K562 (cell line): Measurements from ENCODE around the gene MLLT3. TPM values are rescaled to one million over a fixed set of nuclear protein-coding genes. Genes with fewer than 3 reads are reported as not detected.

Experiments used
- ATAC-seq: fragments of 200-7000 bp; cut with Tn5 transposase; 3 replicates; pipeline ENCODE4 v1.9.1; 2020; ENCODE audit warnings: moderate library complexity
- BruUV-seq: library from RNA; stranded (reverse); fragments of 400-500 nt; replicated peaks from 2 replicates; lab custom pipeline; 2021; lab: Mats Ljungman, UMichigan
- CTCF ChIA-PET: fragments of 300-600 bp; formaldehyde crosslinking; extraction: SDS; loops from one replicate; lab custom pipeline; 2021; ENCODE audit warnings: low intra/inter-chr PET ratio; lab: Yijun Ruan, JAX
- POLR2A ChIA-PET: fragments of 300-600, 350-650 bp; sonication (Branson Sonifier 250); formaldehyde crosslinking; extraction: SDS; loops from one replicate; lab custom pipeline; 2021; ENCODE audit warnings: antibody characterized with exemption, inconsistent platforms; lab: Yijun Ruan, JAX
- DNase-seq, 4 experiments: peaks; one replicate each; pipeline versions ENCODE4 v3.0.0 to v3.0.0-alpha.2; 2011 to 2018; ENCODE audit warnings: low spot score in 3 of 4, mixed read lengths in 3 of 4; ENCODE audit errors: extremely low read depth in 1 of 4
- FAIRE-seq: peaks from 2 replicates; lab custom pipeline; 2011; peaks lifted over from hg19 to GRCh38; lab: Jason Lieb, UNC
- H2AFZ ChIP-seq: 2 replicates; pipeline ENCODE4 v1.6.0; 2011; ENCODE audit warnings: low read depth, low read length, control low read depth, inconsistent platforms
- H3K27ac ChIP-seq: fragments of 200-600 bp; 3 replicates; pipeline ENCODE4 v1.8.0; 2011; ENCODE audit warnings: low read depth, mild to moderate bottlenecking, control low read depth, inconsistent platforms, low read length, moderate library complexity, mixed read lengths; ENCODE audit errors: extremely low read depth
- H3K27me3 ChIP-seq, 2 experiments: fragments of 300-600 bp in 1 of 2; 2 replicates in 1 of 2; 3 replicates in 1 of 2; pipeline versions ENCODE4 v1.6.0 to v1.8.0; 2011; ENCODE audit warnings: inconsistent platforms in 2 of 2, low read length in 2 of 2, mild to moderate bottlenecking in 1 of 2, mixed read lengths in 1 of 2, moderate library complexity in 1 of 2; ENCODE audit not compliant: control insufficient read depth in 2 of 2, insufficient read depth in 2 of 2
- H3K36me3 ChIP-seq: fragments of 300-600 bp; 3 replicates; pipeline ENCODE4 v1.8.0; 2011; ENCODE audit warnings: mild to moderate bottlenecking, low read length, inconsistent platforms; ENCODE audit not compliant: control insufficient read depth, insufficient read depth
- H3K4me1 ChIP-seq, 2 experiments: fragments of 200-600 bp in 1 of 2; replicated peaks in 1 of 2; 2 replicates in 1 of 2; 3 replicates in 1 of 2; pipeline versions ENCODE4 v1.5.1 to v1.8.0; 2011; ENCODE audit warnings: inconsistent platforms in 2 of 2, low read length in 2 of 2, mild to moderate bottlenecking in 1 of 2, mixed read lengths in 1 of 2, moderate library complexity in 1 of 2; ENCODE audit not compliant: control insufficient read depth in 2 of 2, insufficient read depth in 2 of 2
- H3K4me2 ChIP-seq: 2 replicates; pipeline ENCODE4 v1.6.1; 2011; ENCODE audit warnings: low read length, control low read depth, inconsistent platforms, mixed read lengths; ENCODE audit not compliant: insufficient read depth
- H3K4me3 ChIP-seq: fragments of 200-600 bp; sonication (generic), shearing (Covaris generic); 2 replicates; pipeline ENCODE4 v1.5.1; 2016; ENCODE audit warnings: control low read depth, inconsistent platforms
- H3K79me2 ChIP-seq: fragments of 200-600 bp; 3 replicates; pipeline ENCODE4 v1.8.0; 2011; ENCODE audit warnings: low read length, inconsistent platforms; ENCODE audit not compliant: control insufficient read depth, insufficient read depth
- H3K9ac ChIP-seq, 2 experiments: 2 replicates each; pipeline versions ENCODE4 v1.6.0 to v1.6.1; 2011; ENCODE audit warnings: low read depth in 2 of 2, low read length in 2 of 2, control low read depth in 1 of 2, inconsistent platforms in 1 of 2, mild to moderate bottlenecking in 1 of 2, mixed read lengths in 1 of 2; ENCODE audit not compliant: insufficient read depth in 1 of 2
- H3K9me1 ChIP-seq: one replicate; pipeline ENCODE4 v1.6.0; 2011; ENCODE audit warnings: inconsistent platforms, mild to moderate bottlenecking, low read length, moderate library complexity; ENCODE audit not compliant: control insufficient read depth, insufficient read depth
- H3K9me3 ChIP-seq: replicated peaks from 2 replicates; pipeline ENCODE4 v1.5.1; 2011; ENCODE audit warnings: low read depth, low read length, inconsistent platforms; ENCODE audit not compliant: control insufficient read depth, insufficient read depth
- H4K20me1 ChIP-seq: replicated peaks from 2 replicates; pipeline ENCODE4 v1.6.1; 2011; ENCODE audit warnings: low read length, inconsistent platforms, mixed read lengths; ENCODE audit not compliant: control insufficient read depth, insufficient read depth
- THRB ChIP-seq: fragments of 450-650 bp; formaldehyde crosslinking; conservative IDR thresholded peaks from 2 replicates; pipeline ENCODE4 v1.4.0; 2022; ENCODE audit warnings: mild to moderate bottlenecking, missing genetic modification characterization
- ZBTB2 ChIP-seq: fragments of 450-650 bp; IDR thresholded peaks from 2 replicates; pipeline ENCODE4 v1.6.1; 2016; ENCODE audit warnings: antibody characterized with exemption
- ZNF175 ChIP-seq: fragments of 200-800 bp; sonication (Bioruptor generic); IDR thresholded peaks from 2 replicates; pipeline ENCODE4 v1.6.1; 2016; ENCODE audit warnings: low read depth, mild to moderate bottlenecking, missing genetic modification characterization, missing compliant biosample characterization
- ZNF274 ChIP-seq: IDR thresholded peaks from 2 replicates; pipeline ENCODE4 v1.6.1; 2011; ENCODE audit warnings: low read depth, mild to moderate bottlenecking, low read length, moderate library complexity, borderline replicate concordance
- ZNF586 ChIP-seq: fragments of 450-650 bp; formaldehyde crosslinking; conservative IDR thresholded peaks from 2 replicates; pipeline ENCODE4 v1.4.0; 2020; ENCODE audit warnings: mild to moderate bottlenecking, moderate library complexity
- ZNF668 ChIP-seq: fragments of 250-450 bp; sonication (Bioruptor Pico); IDR thresholded peaks from 2 replicates; pipeline ENCODE4 v1.8.0; 2022; ENCODE audit warnings: mild to moderate bottlenecking, inconsistent platforms
- WGBS: fragments of 100-300 bp; shearing (Covaris generic); methylation state at CpG from one replicate; pipeline ENCODE4 v1.1.6; 2016; ENCODE audit warnings: low coverage, mixed read lengths; ENCODE audit not compliant: insufficient coverage; ENCODE audit errors: missing lambda C conversion rate; 5-methylcytosine and 5-hydroxymethylcytosine counted together
- in situ Hi-C: fragments of 300-500 bp; cut with MboI; formaldehyde crosslinking; loops from 4 replicates; pipeline ENCODE4 v1.15.0; 2018; ENCODE audit warnings: inconsistent platforms, mixed read lengths
- intact Hi-C: fragments of 100-400 bp; cut with micrococcal nuclease; formaldehyde crosslinking; loops from 2 replicates; pipeline ENCODE4 v1.14.2; 2022
- polyA plus RNA-seq, 8 experiments: library from polyadenylated mRNA; depleted of rRNA in 4 of 8; stranded (reverse) in 5 of 8; unstranded in 3 of 8; fragments of >200 nt; fragmentation: Nextera tagmentation in 2 of 8; fragmentation: Illumina TruSeq in 1 of 8; extraction: Ambion mirVana in 2 of 8; extraction: Trizol in 1 of 8; gene quantifications; 2 replicates each; pipeline versions ENCODE4 v1.2.1 to v1.2.3, GENCODE V29; 2011 to 2014; ENCODE audit warnings: inconsistent platforms in 1 of 8, missing spikeins in 1 of 8
- total RNA-seq, 7 experiments: library from RNA; depleted of rRNA in 6 of 7; stranded (reverse); fragments of >200 nt in 6 of 7; fragmentation: Illumina TruSeq in 2 of 7; extraction: Trizol in 2 of 7; gene quantifications; 2 replicates each; pipeline versions ENCODE4 v1.2.1 to v1.2.3, GENCODE V29; 2011 to 2021; ENCODE audit warnings: low replicate concordance in 1 of 7

MLLT3 gene
- total and polyA plus RNA-seq, 9 of the 15 experiments (the other 6 are each of a cell fraction or from before 2014, with no cell fraction given): 0.07 to 0.42 (median 0.22) TPM; not detected in 4

GRCh38 chr9:20405616-20406015, 216.7 kb downstream of the MLLT3 start:
- BruUV-seq: no TSS peak
- WGBS: 3% methylated on average over 4 of the region's 5 CpGs

More at GRCh38 chr9:20405616-20406015, 216.7 kb downstream of the MLLT3 start:
- Histone ChIP-seq H3K4me3 (no peak overlapping the region), H3K4me2 (no peak overlapping the region), H3K36me3 (no peaks in the 10 kb centered on the region), H3K79me2 (no peaks in the 10 kb centered on the region), H3K27me3 (no peaks in the 10 kb centered on the region), H4K20me1 (no peaks in the 10 kb centered on the region), H3K9ac (no peak overlapping the region), H2AFZ (no peak overlapping the region), H3K27ac (no peak overlapping the region), H3K4me1 (no peaks in the 10 kb centered on the region), H3K9me3 (no peaks in the 10 kb centered on the region), H3K9me1 (no peaks in the 10 kb centered on the region)
- in situ Hi-C loops (no loop called here), intact Hi-C loops (no loop called here)
- CTCF ChIA-PET: no interaction called here
- ATAC-seq: no peak
- POLR2A ChIA-PET: no interaction called here
- no peak for DNase-seq
- no peak for FAIRE-seq
- TF ChIP-seq ZNF175 (no peak), ZNF586 (CRISPR knock-in tag) (no peak), ZNF668 (CRISPR knock-in tag) (no peak), ZNF274 (no peak), ZBTB2 (no peak), THRB (no peak)
